T-helper 9 cell (primary cell): Measurements from ENCODE around the gene BTBD9.

Experiments used
- DNase-seq: peaks from one replicate; pipeline ENCODE4 v3.0.0-alpha.2; 2020

Gene BTBD9

GRCh38 chr6:38273325-38273724, 366.4 kb downstream of the BTBD9 start:
- DNase-seq: no peak

GRCh38 chr6:38272222-38272621, 367.5 kb downstream of the BTBD9 start:
- no peak for DNase-seq

GRCh38 chr6:38271081-38271480, 368.6 kb downstream of the BTBD9 start:
- no peak for DNase-seq

- no peak for DNase-seq
Observed at GRCh38 chr6:38270367-38270766, 369.4 kb downstream of the BTBD9 start.

GRCh38 chr6:38269461-38270172, 370.1 kb downstream of the BTBD9 start:
- no peak for DNase-seq

- no peak for DNase-seq
Observed at GRCh38 chr6:38268342-38268741, 371.4 kb downstream of the BTBD9 start.

- no peak for DNase-seq
Observed at GRCh38 chr6:38266921-38267354, 372.8 kb downstream of the BTBD9 start.

- no peak for DNase-seq
Observed at GRCh38 chr6:38264605-38265004, 375.1 kb downstream of the BTBD9 start.

- no peak for DNase-seq
Observed at GRCh38 chr6:38262609-38263008, 377.1 kb downstream of the BTBD9 start.

GRCh38 chr6:38262026-38262425, 377.7 kb downstream of the BTBD9 start:
- no peak for DNase-seq

GRCh38 chr6:38261626-38262025, 378.1 kb downstream of the BTBD9 start:
- no peak for DNase-seq

GRCh38 chr6:38259736-38260135, 380.0 kb downstream of the BTBD9 start:
- no peak for DNase-seq

- DNase-seq: no peak
Observed at GRCh38 chr6:38248500-38249234, 391.1 kb downstream of the BTBD9 start.

GRCh38 chr6:38245295-38245694, 394.4 kb downstream of the BTBD9 start:
- DNase-seq: no peak

GRCh38 chr6:38244869-38245268, 394.9 kb downstream of the BTBD9 start:
- DNase-seq: no peak

GRCh38 chr6:38241200-38241871, 398.4 kb downstream of the BTBD9 start:
- no peak for DNase-seq

- DNase-seq: no peak
Observed at GRCh38 chr6:38239719-38240451, 399.8 kb downstream of the BTBD9 start.

GRCh38 chr6:38236631-38237030, 403.1 kb downstream of the BTBD9 start:
- no peak for DNase-seq

GRCh38 chr6:38234934-38235682, 404.6 kb downstream of the BTBD9 start:
- DNase-seq: no peak

GRCh38 chr6:38234141-38234540, 405.6 kb downstream of the BTBD9 start:
- no peak for DNase-seq

GRCh38 chr6:38233161-38233791, 406.5 kb downstream of the BTBD9 start:
- no peak for DNase-seq

GRCh38 chr6:38225766-38226165, 414.0 kb downstream of the BTBD9 start:
- DNase-seq: no peak
